ENCODE measurements around the gene ZMAT2. TPM values are rescaled to one million over a fixed set of nuclear protein-coding genes. Genes with fewer than 3 reads are reported as not detected.
"Not testable (repeated sequence)": the region's sequence is repeated elsewhere in the genome, so short reads cannot be mapped to it uniquely, and the experiment has no call there.

ZMAT2 gene
- total RNA-seq, 1 experiment from 2014 or later: 76.6 TPM

DNA sequence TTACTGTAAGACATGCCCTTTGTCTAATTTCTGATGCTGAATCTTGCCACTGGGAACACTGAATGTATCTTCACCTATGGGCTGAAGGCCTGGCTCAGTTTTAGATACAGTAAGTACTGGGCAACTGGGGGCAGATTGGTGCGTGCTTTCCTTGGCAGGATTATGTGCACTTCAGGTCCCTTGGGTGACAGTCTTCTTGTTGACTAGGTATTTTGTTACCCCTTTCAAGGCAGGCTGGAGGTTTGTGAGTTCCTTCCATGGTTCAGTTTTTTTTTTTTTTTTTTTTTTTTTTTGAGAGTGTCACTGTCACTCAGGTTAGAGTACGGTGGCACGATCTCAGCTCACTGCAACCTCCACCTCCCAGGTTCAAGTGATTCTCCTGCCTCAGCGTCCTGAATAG is 7.6 kb downstream of the ZMAT2 start:
- H3K27me3 ChIP-seq (replicated peaks; ENCODE audit: control insufficient read depth, insufficient read depth, low read length): no peaks in the 10 kb centered on the region
- TF ChIP-seq, protein P1, sequence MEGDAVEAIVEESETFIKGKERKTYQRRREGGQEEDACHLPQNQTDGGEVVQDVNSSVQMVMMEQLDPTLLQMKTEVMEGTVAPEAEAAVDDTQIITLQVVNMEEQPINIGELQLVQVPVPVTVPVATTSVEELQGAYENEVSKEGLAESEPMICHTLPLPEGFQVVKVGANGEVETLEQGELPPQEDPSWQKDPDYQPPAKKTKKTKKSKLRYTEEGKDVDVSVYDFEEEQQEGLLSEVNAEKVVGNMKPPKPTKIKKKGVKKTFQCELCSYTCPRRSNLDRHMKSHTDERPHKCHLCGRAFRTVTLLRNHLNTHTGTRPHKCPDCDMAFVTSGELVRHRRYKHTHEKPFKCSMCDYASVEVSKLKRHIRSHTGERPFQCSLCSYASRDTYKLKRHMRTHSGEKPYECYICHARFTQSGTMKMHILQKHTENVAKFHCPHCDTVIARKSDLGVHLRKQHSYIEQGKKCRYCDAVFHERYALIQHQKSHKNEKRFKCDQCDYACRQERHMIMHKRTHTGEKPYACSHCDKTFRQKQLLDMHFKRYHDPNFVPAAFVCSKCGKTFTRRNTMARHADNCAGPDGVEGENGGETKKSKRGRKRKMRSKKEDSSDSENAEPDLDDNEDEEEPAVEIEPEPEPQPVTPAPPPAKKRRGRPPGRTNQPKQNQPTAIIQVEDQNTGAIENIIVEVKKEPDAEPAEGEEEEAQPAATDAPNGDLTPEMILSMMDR (IDR thresholded peaks at IDR 0.05; ENCODE audit: insufficient read depth in 1 of 2, low read depth in 1 of 2, low read length in 1 of 2, severe bottlenecking in 1 of 2, unreplicated experiment in 1 of 2): no peak
- ChIA-PET CTCF (no interaction called here), POLR2A (interaction anchor here (0.9 to 1.2 kb wide), 2 partner anchors 8 to 17 kb away, joined by 3 to 7 read pairs; partner anchors contain the start of gene ZMAT2)
- H3K4me1 Mint-ChIP-seq (ENCODE audit: low read depth, unreplicated experiment): peaks cover 7% of the 10 kb centered on the region
- H3K27me3 Mint-ChIP-seq (ENCODE audit: insufficient read depth, unreplicated experiment): peaks cover 4% of the 10 kb centered on the region
- peaks cover 5% of the 10 kb centered on the region for H3K36me3 ChIP-seq (ENCODE audit: control insufficient read depth, insufficient read depth, low read length)
- no TSS peak for BruUV-seq (replicated peaks)
- H3K9me3 ChIP-seq: no peaks in the 10 kb centered on the region
- no peak for DNase-seq
- no peak overlapping the region for H3K4me3 Mint-ChIP-seq (ENCODE audit: unreplicated experiment)
- intact Hi-C loops (cut with micrococcal nuclease; ENCODE audit: unreplicated experiment): no loop called here
- no peak overlapping the region for H3K4me3 ChIP-seq (ENCODE audit: low read depth, low read length)
- H3K9me3 Mint-ChIP-seq (ENCODE audit: unreplicated experiment): no peaks in the 10 kb centered on the region
- no peaks in the 10 kb centered on the region for H3K4me1 ChIP-seq
- H3K27ac Mint-ChIP-seq (ENCODE audit: unreplicated experiment): no peak overlapping the region
- peaks cover 73% of the 10 kb centered on the region for H3K36me3 Mint-ChIP-seq (ENCODE audit: insufficient read depth, unreplicated experiment)

GRCh38 chr5:140708787-140709186 is 8.5 kb downstream of the ZMAT2 start:
- CTCF ChIA-PET; H3K27ac Mint-ChIP-seq (ENCODE audit: unreplicated experiment); BruUV-seq (replicated peaks); H3K9me3 ChIP-seq; DNase-seq; H3K36me3 ChIP-seq (ENCODE audit: control insufficient read depth, insufficient read depth, low read length); H3K9me3 Mint-ChIP-seq (ENCODE audit: unreplicated experiment); H3K4me3 ChIP-seq (ENCODE audit: low read depth, low read length); H3K4me1 ChIP-seq; H3K4me3 Mint-ChIP-seq (ENCODE audit: unreplicated experiment); H3K4me1 Mint-ChIP-seq (ENCODE audit: low read depth, unreplicated experiment); H3K27me3 Mint-ChIP-seq (ENCODE audit: insufficient read depth, unreplicated experiment); intact Hi-C loops (cut with micrococcal nuclease; ENCODE audit: unreplicated experiment); H3K27me3 ChIP-seq (replicated peaks; ENCODE audit: control insufficient read depth, insufficient read depth, low read length): not testable (repeated sequence)
- H3K36me3 Mint-ChIP-seq (ENCODE audit: insufficient read depth, unreplicated experiment): peaks cover 63% of the 10 kb centered on the region
- POLR2A ChIA-PET: interaction anchor here (1.2 kb wide), 1 partner anchor 9 kb away, joined by 7 read pairs; the partner anchor contains the start of gene ZMAT2

- Mint-ChIP-seq H3K4me3 (ENCODE audit: unreplicated experiment) (peak overlapping the region; percentile 93), H3K36me3 (ENCODE audit: insufficient read depth, unreplicated experiment) (peaks cover 42% of the 10 kb centered on the region)
- BruUV-seq (replicated peaks): no TSS peak
These were observed 10.8 kb downstream of the ZMAT2 start for GRCh38 chr5:140710899-140711552.

More at GRCh38 chr5:140710899-140711552, 10.8 kb downstream of the ZMAT2 start:
- Mint-ChIP-seq H3K4me1 (ENCODE audit: low read depth, unreplicated experiment) (peaks cover 7% of the 10 kb centered on the region), H3K27ac (ENCODE audit: unreplicated experiment) (peak overlapping the region; percentile 98), H3K27me3 (ENCODE audit: insufficient read depth, unreplicated experiment) (peaks cover 4% of the 10 kb centered on the region), H3K9me3 (ENCODE audit: unreplicated experiment) (no peaks in the 10 kb centered on the region)
- ChIA-PET CTCF (interaction anchor here (0.7 to 2.0 kb wide), 9 partner anchors 8 to 1103 kb away, joined by 3 to 14 read pairs (median 4); partner anchors contain the start of genes HARS1, HARS2, IK and NDUFA2), POLR2A (interaction anchor here (0.6 to 2.1 kb wide), 13 partner anchors 8 to 310 kb away, joined by 3 to 26 read pairs (median 4); partner anchors contain the start of genes ANKHD1, EIF4EBP3, HARS1 and HARS2)
- intact Hi-C loops (cut with micrococcal nuclease; ENCODE audit: unreplicated experiment): loop anchor here (1.0 to 5.0 kb wide), 4 partner anchors 8 to 149 kb away; partner anchors contain the start of genes APBB3, SLC35A4 and ZMAT2
- TF ChIP-seq, protein P1 (IDR thresholded peaks at IDR 0.05; ENCODE audit: insufficient read depth in 1 of 2, low read depth in 1 of 2, low read length in 1 of 2, severe bottlenecking in 1 of 2, unreplicated experiment in 1 of 2): no peak
- no peaks in the 10 kb centered on the region for H3K36me3 ChIP-seq (ENCODE audit: control insufficient read depth, insufficient read depth, low read length)
- no peaks in the 10 kb centered on the region for H3K9me3 ChIP-seq
- H3K4me1 ChIP-seq: no peaks in the 10 kb centered on the region
- peak; percentile 96 to 97 for DNase-seq
- no peaks in the 10 kb centered on the region for H3K27me3 ChIP-seq (replicated peaks; ENCODE audit: control insufficient read depth, insufficient read depth, low read length)
- peak overlapping the region; percentile 46 for H3K4me3 ChIP-seq (ENCODE audit: low read depth, low read length)

Data from Caco-2 (cell line).